PC-9 (cell line): ENCODE measurements around the gene PRSS23. TPM values are rescaled to one million over a fixed set of nuclear protein-coding genes. Genes with fewer than 3 reads are reported as not detected.
"Not testable (repeated sequence)": the region's sequence is repeated elsewhere in the genome, so short reads cannot be mapped to it uniquely, and the experiment has no call there.

Experiments
- BruUV-seq: library from RNA; stranded (reverse); fragments of 400-500 nt; replicated peaks from 2 replicates; lab custom pipeline; 2021; lab: Mats Ljungman, UMichigan
- CTCF ChIA-PET: fragments of 300-600 bp; sonication (Branson Sonifier 250); formaldehyde crosslinking; loops from one replicate; lab custom pipeline; 2022; ENCODE audit warnings: antibody characterized with exemption; lab: Charles Lee
- POLR2A ChIA-PET: fragments of 300-600 bp; sonication (Branson Sonifier 250); formaldehyde crosslinking; loops from one replicate; lab custom pipeline; 2022; ENCODE audit warnings: antibody characterized with exemption; ENCODE audit not compliant: unreplicated experiment; lab: Charles Lee
- DNase-seq, 2 experiments: peaks; one replicate each; pipeline versions ENCODE4 v3.0.0 to v3.0.0-alpha.2; 2015 to 2022; ENCODE audit warnings: mixed read lengths in 1 of 2
- H2AFZ ChIP-seq: fragments of 200-600 bp; sonication (generic); 2 replicates; pipeline ENCODE4 v1.8.1; 2017; ENCODE audit warnings: antibody characterized with exemption
- H3F3A ChIP-seq: fragments of 200-600 bp; sonication (generic); 2 replicates; pipeline ENCODE4 v1.8.1; 2017; ENCODE audit warnings: antibody characterized with exemption, mild to moderate bottlenecking, low read depth; ENCODE audit not compliant: insufficient read depth
- H3K27ac ChIP-seq: fragments of 200-600 bp; sonication (generic); 2 replicates; pipeline ENCODE4 v1.6.1; 2016; ENCODE audit warnings: mixed run types
- H3K27me3 ChIP-seq: fragments of 200-600 bp; sonication (generic); 2 replicates; pipeline ENCODE4 v1.6.1; 2016; ENCODE audit warnings: low read depth, mixed run types; ENCODE audit not compliant: insufficient read depth
- H3K36me3 ChIP-seq: fragments of 200-600 bp; sonication (generic); 2 replicates; pipeline ENCODE4 v1.6.1; 2016; ENCODE audit warnings: low read depth, mixed run types
- H3K4me1 ChIP-seq: fragments of 200-600 bp; sonication (generic); replicated peaks from 2 replicates; pipeline ENCODE4 v1.6.1; 2016; ENCODE audit warnings: mixed run types; ENCODE audit not compliant: insufficient read depth
- H3K4me2 ChIP-seq: fragments of 200-600 bp; sonication (generic); 2 replicates; pipeline ENCODE4 v1.6.1; 2017; ENCODE audit warnings: mixed run types
- H3K4me3 ChIP-seq: fragments of 200-600 bp; sonication (generic); 2 replicates; pipeline ENCODE4 v1.6.1; 2016; ENCODE audit warnings: mixed run types
- H3K79me2 ChIP-seq: fragments of 200-600 bp; sonication (generic); 2 replicates; pipeline ENCODE4 v1.6.1; 2017; ENCODE audit warnings: low read depth, mixed run types
- H3K9me2 ChIP-seq: fragments of 200-600 bp; sonication (generic); 2 replicates; pipeline ENCODE4 v1.8.1; 2017; ENCODE audit warnings: mild to moderate bottlenecking; ENCODE audit not compliant: insufficient read depth
- H3K9me3 ChIP-seq: fragments of 200-600 bp; sonication (generic); 2 replicates; pipeline ENCODE4 v1.8.1; 2016; ENCODE audit warnings: low read depth; ENCODE audit not compliant: insufficient read depth
- H4K20me1 ChIP-seq: fragments of 200-600 bp; sonication (generic); 2 replicates; pipeline ENCODE4 v1.8.1; 2017; ENCODE audit not compliant: insufficient read depth
- CTCF ChIP-seq: fragments of 200-600 bp; sonication (generic); conservative IDR thresholded peaks from 2 replicates; pipeline ENCODE4 v1.6.1; 2017; ENCODE audit warnings: mixed run types, antibody characterized with exemption, mild to moderate bottlenecking, moderate library complexity
- EZH2 ChIP-seq: fragments of 200-600 bp; sonication (generic); IDR thresholded peaks from 2 replicates; pipeline ENCODE4 v1.8.0; 2017; ENCODE audit warnings: antibody characterized with exemption, low read depth
- intact Hi-C: fragments of 100-400 bp; cut with micrococcal nuclease; formaldehyde crosslinking; loops from one replicate; pipeline ENCODE4 v1.10.0; 2022; ENCODE audit not compliant: unreplicated experiment
- total RNA-seq: library from RNA; stranded (reverse); gene quantifications from 2 replicates; pipeline ENCODE4 v1.2.3, GENCODE V29; 2021

The PRSS23 gene
- total RNA-seq, 1 experiment from 2014 or later: 235 TPM

- TF ChIP-seq EZH2 (no peak), CTCF (no peak)
- DNase-seq: no peak
- POLR2A ChIA-PET: no interaction called here
- Histone ChIP-seq H2AFZ (no peak overlapping the region), H3K4me1 (no peaks in the 10 kb centered on the region), H3K9me2 (no peaks in the 10 kb centered on the region), H3K27ac (no peak overlapping the region), H3K4me2 (no peak overlapping the region), H3F3A (no peaks in the 10 kb centered on the region), H3K9me3 (no peaks in the 10 kb centered on the region), H4K20me1 (no peaks in the 10 kb centered on the region), H3K79me2 (no peaks in the 10 kb centered on the region), H3K4me3 (no peak overlapping the region), H3K27me3 (no peaks in the 10 kb centered on the region), H3K36me3 (no peaks in the 10 kb centered on the region)
- intact Hi-C loops: no loop called here
- no TSS peak for BruUV-seq
- CTCF ChIA-PET: no interaction called here
Measured at GRCh38 chr11:86769219-86769618, 31.1 kb upstream of the PRSS23 start.

GRCh38 chr11:86770473-86771027 lies 29.8 kb upstream of the PRSS23 start:
- H3K36me3 ChIP-seq, H3K27ac ChIP-seq, H3K27me3 ChIP-seq, H4K20me1 ChIP-seq, H3K9me3 ChIP-seq, H3K4me2 ChIP-seq, intact Hi-C loops, CTCF ChIA-PET, H3K79me2 ChIP-seq, H2AFZ ChIP-seq, DNase-seq, H3F3A ChIP-seq, H3K9me2 ChIP-seq, POLR2A ChIA-PET, H3K4me1 ChIP-seq, H3K4me3 ChIP-seq, BruUV-seq: not testable (repeated sequence)

- Histone ChIP-seq H3K79me2 (no peaks in the 10 kb centered on the region), H3K27me3 (no peaks in the 10 kb centered on the region), H2AFZ (no peak overlapping the region), H3K9me3 (no peaks in the 10 kb centered on the region; the same call in 1 of the 2 replicates), H3K4me3 (no peak overlapping the region), H3K36me3 (no peaks in the 10 kb centered on the region), H3K4me2 (no peak overlapping the region), H4K20me1 (no peaks in the 10 kb centered on the region), H3K4me1 (peaks cover 15% of the 10 kb centered on the region), H3K9me2 (no peaks in the 10 kb centered on the region), H3F3A (no peaks in the 10 kb centered on the region; the same call in 1 of the 2 replicates), H3K27ac (no peak overlapping the region)
- no TSS peak for BruUV-seq
- TF ChIP-seq CTCF (no peak), EZH2 (no peak)
- POLR2A ChIA-PET: no interaction called here
- intact Hi-C loops: no loop called here
- CTCF ChIA-PET: interaction anchor here (0.6 kb wide), 1 partner anchor 24 kb away, joined by 4 read pairs; no protein-coding TSS in a partner anchor
- no peak for DNase-seq
Measured at GRCh38 chr11:86772999-86773398, 27.3 kb upstream of the PRSS23 start.
